Stromal cell of bone marrow (primary cell): Measurements from ENCODE around the gene OR52K2.
"Not testable (repeated sequence)": the region's sequence is repeated elsewhere in the genome, so short reads cannot be mapped to it uniquely, and the experiment has no call there.

Source experiments
- DNase-seq: peaks from one replicate; pipeline ENCODE4 v3.0.0-alpha.2; 2012; ENCODE audit warnings: low read depth

Gene OR52K2

DNA sequence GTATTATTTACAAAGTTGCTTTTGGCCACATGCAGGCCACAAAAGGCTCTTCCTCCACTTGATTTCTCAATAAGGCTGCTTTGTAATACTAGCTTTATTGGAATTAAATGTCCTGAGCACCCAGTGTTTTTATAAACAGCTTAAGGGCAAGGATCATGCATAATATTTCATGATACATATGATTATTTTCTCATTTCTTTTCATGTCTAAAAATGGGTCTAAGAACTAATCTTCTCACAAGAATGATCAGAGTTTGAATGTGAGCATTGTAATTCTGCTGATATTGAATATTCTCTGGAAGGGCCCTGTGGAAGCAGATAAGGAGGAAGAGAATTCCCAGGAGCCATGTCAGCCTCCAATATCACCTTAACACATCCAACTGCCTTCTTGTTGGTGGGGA lies at the start of gene OR52K2:
Gene OR52K2, plus strand, starts transcription at position 301 of the 400 bp plus-strand sequence. Its CDS starts 45 bp downstream, at position 346.
- DNase-seq, result no peak

DNA sequence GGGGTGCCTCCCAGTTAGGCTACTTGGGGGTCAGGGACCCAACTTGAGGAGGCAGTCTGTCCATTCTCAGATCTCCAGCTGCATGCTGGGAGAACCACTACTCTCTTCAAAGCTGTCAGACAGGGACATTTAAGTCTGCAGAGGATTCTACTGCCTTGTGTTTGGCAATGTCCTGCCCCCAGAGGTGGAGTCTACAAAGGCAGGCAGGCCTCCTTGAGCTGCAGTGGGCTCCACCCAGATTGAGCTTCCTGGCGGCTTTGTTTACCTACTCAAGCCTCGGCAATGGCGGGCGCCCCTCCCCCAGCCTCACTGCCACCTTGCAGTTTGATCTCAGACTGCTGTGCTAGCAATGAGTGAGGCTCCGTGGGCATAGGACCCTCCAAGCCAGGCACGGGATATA lies 42.9 kb upstream of the OR52K2 start:
- DNase-seq, result not testable (repeated sequence)

DNA sequence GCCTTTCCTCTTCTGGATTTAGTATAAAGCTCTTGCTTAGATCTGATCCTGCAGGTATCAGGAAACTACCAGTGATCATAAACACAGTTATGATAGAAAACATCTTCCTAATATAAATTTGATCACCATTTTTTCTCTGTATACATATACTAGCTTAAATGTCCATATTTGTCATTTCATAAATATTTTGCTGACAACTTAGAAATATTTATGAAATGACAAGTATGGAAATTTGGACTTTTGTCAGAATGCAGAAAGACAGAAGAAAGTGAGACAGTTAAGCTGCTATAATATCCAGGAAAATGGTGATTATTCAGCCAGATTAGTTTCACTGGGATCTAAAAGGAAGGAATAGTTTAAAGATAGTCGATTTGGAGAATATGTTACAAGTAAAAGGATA lies 32.8 kb upstream of the OR52K2 start:
- DNase-seq, result no peak

DNA sequence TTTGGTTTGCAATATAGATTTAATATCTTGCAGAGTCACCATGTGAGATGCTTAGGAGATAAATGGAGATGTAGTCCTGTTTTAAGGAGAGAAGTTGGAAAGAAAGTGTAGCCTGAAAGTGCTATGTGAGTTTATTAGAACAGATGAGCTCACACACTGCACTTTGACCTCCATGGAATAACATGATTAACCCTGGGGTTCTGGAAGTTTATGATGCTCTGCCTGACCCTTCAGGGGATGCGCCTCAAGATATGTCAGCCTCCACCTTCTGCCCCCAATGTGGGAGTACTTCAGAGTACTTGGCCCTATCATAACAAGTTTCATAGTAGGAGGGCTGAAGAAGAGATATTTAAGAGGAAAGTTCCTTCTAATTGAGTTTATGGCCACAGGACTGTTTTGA lies 32.3 kb upstream of the OR52K2 start:
- no peak for DNase-seq

DNA sequence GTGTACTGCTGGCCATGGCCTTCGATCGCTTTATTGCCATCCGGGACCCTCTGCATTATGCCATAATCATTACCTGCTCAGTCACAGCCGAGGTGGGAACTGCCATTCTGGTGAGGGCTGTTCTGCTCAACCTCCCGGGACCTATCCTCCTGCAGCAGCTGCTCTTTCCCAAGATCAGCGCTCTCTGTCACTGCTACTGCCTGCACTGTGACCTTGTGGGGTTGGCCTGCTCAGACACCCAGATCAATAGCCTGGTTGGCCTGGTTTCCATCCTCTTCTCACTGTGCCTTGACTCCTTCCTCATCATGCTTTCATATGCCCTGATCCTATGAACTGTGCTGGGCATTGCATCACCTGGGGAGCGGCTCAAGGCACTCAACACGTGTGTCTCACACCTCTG lies 30.7 kb upstream of the OR52K2 start:
- DNase-seq, result no peak

DNA sequence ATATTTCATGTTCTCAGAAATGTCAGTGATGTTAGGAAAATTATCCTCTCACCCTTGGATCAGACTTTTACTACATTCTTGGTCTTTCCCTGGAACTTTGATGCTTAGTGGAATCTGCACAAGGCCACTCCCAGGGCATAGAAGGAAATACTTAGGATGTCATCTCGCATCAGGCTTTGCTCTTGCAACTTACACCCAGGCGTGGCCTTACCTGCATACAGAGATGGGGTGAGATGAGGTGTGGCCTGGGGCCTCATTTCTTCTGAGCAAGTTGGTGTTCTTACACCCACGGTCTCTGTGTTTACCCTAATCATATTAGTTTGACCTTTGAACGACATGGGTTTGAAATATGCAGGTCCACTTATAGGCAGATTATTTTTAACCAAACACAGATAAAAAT lies 19.0 kb upstream of the OR52K2 start:
- no peak for DNase-seq

DNA sequence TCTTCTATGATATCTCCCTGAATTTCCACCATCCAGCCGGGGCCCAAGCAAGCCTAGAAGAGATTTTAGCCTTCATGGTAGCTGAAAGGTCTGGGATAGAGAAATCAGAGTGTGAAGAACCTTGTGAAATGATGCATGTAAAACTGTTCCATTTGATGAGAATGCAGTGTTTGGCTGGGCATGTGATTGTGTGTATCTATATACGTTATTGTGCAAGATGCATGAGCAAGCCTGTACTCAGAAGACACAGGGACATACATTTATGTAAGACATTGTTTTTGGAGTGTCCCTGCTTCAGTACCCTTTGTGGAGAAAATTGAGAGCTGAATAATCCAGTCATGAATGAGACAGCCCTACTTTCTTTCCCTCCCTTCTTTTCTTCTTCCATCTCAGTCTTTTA lies 15.2 kb upstream of the OR52K2 start:
- DNase-seq, result no peak

DNA sequence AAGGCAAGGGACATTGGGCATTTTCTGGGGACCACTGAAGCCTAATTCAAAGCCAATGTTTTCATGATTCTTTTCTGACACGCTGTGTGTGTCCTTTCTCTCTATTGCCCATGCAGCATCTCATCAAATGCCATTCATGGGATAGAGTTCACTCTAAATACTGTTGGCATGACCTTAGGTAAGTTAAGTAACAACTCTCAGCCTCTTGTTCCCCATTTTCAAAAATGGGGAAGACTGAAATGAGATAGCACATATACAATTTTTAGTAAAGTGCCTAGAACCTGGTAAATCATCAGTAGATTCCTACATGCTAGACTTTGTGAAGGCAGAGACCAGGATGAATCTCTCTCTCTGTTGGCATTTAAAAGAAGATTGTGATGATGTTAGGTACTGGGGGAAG lies 12.7 kb upstream of the OR52K2 start:
- DNase-seq, result no peak

DNA sequence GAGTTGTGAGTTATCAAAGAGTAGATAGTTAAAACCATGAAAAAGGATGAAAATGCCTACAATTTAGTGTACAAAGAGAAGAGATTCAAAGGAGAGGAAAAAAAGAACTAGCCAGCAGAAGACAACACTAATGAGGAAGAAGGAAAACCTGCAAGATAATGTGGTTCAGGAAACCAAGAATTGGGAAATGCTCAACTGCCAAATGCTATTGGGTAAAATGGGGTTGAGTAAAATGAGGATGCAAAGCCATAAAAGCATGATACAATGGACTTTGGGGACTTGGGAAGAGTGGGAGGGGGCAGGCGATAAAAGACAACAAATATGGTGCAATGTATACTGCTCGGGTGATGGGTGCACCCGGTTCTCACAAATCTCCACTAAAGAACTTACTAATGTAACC lies 7.6 kb upstream of the OR52K2 start:
- DNase-seq, result no peak

DNA sequence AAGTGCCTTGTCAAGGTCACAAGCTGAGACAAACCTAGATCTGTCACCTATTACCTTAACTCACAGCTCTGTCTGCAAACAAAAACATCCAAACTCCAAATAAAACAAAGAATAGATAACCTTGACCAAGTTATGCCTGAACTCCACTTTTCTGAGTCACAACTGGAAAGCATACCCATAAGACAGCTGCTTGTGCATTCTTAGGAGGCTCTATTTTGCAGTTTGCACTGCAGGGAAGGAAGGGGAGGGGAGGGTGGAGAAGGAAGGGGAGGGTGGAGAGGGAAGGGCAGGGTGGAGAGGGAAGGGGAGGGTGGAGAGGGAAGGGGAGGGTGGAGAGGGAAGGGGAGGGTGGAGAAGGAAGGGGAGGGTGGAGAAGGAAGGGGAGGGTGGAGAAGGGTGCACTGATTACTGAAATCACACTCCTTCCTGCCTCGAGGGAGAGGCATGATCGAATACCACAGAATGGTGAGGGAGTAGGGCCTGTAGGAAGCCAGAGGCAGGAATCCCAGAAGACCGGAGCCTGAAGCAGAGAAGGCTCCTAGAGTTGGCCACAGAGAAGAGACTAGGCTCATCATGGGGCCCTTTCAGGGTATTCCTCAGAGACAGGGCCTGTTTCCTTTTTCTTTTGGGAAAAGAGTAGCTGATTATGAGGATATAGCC lies 5.7 kb upstream of the OR52K2 start:
- DNase-seq, result no peak

DNA sequence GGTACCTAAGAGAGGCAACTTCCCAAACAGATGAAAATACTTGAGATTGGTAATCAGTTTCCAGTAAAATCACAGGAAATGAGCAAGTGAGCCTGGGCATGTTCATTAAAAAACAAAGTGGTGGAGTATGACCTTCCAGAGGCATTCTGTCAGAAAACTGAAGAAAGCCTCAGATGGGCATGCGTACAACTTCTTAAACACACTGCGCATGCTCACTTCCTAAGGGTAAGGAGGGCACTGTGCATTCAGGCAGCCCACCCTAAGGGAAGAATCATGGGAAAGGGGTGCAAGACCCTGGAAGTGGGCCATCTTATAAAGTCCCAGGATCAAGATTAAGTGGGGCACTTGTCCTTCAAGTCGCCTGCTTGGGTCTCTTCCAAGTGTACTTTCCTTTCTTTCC lies 4.0 kb downstream of the OR52K2 start:
- DNase-seq, result no peak

DNA sequence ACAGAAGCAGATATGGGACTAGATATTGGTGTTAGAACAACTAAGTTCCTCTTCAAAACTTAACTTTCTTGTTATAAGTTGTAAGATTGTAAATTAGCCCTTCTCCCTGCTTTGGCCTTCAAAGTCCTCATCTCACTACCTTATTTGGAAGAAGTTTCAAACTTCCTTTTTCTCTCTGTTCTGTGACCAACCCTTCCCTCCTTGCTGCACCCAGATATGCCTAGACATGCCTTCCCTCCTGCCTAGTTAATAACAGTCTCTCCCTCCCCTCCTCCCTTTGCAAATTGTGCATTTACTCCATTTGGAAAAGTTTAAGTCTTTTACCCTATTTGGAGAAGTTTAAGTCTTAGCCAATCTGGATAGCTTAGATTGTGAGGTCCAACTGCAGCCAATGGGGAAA lies 4.9 kb downstream of the OR52K2 start:
- no peak for DNase-seq

DNA sequence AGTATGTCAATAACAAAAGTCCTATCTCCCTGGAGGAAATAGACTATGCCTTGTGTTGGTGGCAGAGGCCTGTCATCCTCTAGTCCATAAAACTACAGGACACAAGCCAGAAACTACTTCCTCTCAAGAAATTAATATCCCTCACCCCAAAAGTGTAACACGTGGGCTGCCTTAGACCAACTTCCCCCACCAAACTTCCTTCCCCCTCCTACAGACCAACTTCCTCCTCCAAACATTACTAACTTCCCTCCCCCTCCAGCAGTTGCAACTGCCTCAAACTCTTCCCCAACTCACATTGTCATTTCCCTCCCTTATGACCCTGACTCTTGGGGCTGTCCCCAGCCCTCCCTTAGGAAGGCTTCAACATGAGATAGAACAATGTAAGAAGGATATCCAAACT lies 6.3 kb downstream of the OR52K2 start:
- DNase-seq, result no peak

DNA sequence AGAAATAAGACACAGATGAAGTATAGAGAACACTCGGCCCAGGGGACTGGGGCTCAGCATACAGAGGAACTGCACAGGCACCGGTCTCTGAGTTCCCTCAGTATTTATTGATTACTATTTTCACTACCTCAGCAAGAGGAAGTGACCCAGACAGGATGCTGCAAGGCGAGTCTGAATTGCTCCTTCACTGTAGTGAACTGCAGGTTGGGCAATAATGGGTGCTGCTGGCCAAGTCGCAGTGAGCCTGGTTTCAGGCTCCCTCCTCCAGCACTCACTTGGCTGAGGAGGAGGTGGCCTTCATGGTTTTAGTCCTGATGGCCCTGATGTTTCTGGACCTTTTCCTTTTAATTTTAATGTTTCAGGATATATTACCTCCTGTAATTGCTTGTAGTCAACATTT lies 10.4 kb downstream of the OR52K2 start:
- DNase-seq, result no peak

DNA sequence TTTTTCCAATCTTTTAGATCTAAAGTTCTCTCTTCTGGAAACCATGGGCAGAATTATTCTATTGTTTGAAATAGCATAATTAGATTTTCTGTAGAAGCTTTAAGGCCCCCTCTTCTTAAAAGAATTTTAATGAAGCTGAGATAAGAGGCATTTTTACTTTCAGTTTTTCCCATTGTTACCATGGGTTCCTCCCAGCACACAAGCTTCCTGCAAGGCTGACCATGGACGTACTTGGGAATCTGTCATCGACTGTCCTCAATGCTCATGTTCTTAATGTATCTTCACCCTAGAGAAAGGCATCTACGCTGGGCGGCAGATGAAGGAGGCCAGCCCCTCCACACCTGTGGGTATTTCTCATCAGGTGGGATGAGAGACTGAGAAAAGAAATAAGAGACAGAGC lies 11.1 kb downstream of the OR52K2 start:
- no peak for DNase-seq

DNA sequence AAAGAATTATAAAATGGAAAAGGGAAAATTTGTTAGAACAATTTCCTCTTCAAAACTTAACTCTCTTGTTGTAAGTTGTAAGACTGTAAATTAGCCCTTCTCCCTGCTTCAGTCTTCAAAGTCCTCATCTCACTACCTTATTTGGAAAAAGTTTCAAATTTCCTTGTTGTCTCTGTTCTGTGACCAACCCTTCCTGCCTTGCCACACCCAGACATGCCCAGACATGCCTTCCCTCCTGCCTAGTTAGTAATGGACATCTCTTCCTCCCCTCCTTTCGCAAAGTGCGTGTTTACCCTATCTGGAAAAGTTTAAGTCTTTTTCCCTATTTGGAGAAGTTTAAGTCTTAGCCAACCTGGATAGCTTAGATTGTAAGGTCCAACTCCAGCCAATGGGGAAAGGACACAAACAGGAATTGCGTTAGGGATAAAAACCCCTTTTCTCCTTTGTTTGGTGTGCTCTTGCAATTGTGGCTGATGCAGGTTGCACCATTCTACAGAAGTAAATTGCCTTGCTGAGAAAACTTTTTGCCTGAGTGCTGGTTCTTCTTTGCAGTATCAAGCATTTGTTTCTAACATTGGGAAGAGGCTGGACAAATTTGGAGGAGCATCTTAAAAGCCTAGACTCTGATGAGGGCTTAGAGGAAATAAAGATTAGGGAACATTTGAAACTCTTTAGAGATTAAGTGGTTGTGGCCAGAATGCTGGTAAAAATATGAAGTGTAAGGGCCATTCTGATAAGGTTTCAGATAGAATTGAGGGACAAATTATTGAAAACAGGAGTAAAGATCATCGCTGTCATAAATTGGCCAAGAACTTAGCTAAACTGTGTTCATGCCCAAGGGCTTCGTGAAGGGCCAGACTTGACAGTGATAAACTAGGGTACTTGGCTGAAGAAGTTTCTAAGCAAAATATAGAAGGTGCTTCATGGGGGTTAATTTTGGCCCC lies 15.4 kb downstream of the OR52K2 start:
- no peak for DNase-seq

DNA sequence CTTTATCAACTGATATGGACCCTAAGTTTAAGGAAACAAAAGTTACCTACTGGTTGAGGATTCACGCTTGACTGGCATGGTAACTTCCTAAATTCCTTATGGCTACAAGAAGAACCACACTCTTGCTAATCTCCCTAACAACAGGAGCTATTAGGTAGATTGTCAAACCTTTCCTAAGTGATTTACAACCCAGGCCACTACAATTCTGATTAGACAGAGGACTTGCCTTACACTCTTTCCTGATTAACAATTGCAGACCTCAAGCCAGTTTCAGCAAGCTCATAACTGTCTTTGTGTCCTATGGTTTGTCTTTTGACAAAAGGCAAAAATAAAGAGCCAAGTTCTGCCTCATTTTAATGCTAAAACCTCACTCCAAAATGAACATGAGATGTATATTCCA lies 16.3 kb downstream of the OR52K2 start:
- DNase-seq, result no peak

DNA sequence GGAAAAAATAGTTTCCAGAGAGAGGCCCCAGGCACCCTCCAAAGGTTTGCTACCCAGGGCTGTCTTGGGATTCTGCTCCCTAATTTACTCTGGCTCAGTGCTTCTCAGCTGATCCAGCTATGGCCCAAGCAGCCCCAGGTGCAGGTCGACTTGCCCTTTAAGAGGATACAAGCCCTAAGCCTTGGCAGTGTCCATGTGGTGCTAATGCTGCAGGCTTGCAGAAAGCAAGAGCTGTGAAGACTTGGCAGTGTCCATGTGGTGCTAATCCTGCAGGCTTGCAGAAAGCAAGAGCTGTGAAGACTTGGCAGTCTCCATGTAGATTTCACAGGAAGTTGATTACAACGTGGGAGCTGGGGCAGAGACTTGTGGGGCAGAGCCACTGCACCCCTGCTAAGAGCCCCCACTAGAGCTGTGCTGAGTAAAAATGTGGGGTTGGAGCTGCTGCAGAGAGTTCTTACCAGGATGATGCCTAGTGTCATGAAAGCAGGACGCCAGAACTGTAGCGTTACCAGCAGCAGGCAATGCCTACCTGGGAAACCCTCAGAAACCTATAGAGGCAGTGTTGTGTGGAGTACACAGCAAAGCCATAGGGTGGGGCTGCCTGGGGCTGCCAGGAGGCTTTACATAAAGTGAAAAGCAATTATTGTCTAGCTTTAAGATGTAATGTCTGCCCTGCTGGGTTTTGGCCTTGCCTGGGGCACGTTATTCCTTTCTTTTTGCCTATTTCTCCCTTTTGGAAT lies 17.2 kb downstream of the OR52K2 start:
- DNase-seq, result no peak

DNA sequence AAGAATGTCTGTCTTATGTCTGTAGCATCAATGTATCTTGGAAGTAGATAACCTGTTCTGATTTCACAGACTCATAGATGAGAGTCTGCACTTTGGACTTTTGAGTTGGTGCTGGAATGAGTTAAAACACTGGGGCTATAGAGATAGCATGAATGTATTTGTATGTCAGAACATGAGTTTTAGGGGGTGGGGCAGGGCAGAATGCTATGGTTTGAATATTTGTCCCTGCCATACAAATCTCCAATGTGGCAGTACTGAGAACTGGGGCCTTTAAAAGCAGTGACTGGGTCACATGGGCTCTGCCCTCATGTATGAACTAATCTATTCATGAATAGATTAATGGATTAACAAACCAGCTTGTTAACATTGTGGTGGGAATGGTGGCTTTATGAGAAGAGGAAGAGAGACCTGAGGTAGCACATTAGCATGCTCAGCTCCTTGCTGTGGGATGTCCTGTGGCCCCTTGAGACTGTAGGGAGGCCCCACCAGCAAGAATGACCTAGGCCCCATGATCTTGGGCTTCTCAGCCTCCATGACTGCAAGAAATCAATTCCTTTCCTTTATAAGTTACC lies 17.9 kb downstream of the OR52K2 start:
- no peak for DNase-seq

DNA sequence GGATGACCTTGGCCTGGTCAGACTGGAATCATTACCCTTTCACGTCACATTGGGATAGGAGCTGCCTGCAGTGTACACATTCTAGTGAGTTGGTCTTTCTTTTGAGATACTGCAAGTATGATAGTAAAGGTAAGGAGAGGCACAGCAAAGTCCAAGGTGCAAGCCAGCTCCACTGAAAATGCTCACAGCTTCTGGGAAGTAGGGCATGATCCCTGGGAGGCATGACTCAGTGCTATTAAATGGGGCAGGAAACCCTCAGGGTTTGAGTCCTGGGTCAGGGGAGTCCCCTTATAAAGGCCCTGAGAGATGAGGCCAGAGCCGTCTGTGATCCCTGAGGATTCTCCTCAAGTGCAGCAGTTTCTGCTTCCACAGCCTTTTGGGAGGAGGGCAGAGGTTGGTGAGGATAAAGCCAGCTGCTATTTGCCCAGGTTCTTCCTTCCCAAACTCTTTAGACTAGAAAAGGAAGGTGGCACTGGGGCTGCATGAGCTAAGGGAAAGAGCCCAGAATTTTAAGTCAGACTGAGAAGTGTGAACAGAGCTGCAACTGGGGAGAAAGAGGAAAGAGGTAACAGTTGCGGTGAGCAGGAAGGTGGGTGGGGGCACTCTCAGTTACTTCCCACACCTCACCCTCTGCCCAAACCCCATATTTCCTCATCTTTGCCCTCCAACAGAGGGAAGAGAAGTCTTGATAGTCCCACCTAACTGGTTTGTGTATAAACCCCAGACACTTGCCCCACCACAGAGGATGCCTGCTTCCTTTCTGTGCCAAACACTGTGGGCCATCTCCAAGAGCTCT lies 18.9 kb downstream of the OR52K2 start:
- DNase-seq, result no peak

DNA sequence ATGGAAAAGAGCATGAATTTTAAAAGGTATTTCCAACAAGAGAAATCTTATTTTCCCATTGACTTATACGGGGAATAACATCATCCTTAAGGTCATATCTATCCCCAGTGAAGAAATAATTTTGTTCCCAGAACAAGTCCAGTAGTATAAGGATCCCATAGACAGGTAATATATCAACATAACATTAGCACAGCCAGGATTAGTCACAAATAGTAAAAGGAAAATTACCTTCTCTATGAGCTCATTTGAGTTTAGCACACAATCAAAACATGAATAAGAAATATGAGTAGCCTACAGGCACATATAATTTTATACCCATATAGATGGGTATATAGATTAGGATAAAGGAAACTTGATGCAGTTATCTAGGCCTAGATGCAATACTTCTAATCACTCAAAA lies 30.5 kb downstream of the OR52K2 start:
- no peak for DNase-seq
